ENCODE measurements around the gene MAPK8IP2. TPM values are rescaled to one million over a fixed set of nuclear protein-coding genes. Genes with fewer than 3 reads are reported as not detected.
"Not testable (repeated sequence)": the region's sequence is repeated elsewhere in the genome, so short reads cannot be mapped to it uniquely, and the experiment has no call there.

The MAPK8IP2 gene
- total RNA-seq, 1 experiment from 2014 or later: 0.17 TPM

GRCh38 chr22:50599816-50600455, 657 bp upstream of the MAPK8IP2 start:
- DNase-seq (ENCODE audit: low read depth): no peak

GRCh38 chr22:50600967-50601668, 525 bp downstream of the MAPK8IP2 start:
- no peak for DNase-seq (ENCODE audit: low read depth)

GRCh38 chr22:50601669-50602337, 1.2 kb downstream of the MAPK8IP2 start:
- DNase-seq (ENCODE audit: low read depth): no peak

GRCh38 chr22:50602338-50602700, 1.7 kb downstream of the MAPK8IP2 start:
- no peak for DNase-seq (ENCODE audit: low read depth)

DNA sequence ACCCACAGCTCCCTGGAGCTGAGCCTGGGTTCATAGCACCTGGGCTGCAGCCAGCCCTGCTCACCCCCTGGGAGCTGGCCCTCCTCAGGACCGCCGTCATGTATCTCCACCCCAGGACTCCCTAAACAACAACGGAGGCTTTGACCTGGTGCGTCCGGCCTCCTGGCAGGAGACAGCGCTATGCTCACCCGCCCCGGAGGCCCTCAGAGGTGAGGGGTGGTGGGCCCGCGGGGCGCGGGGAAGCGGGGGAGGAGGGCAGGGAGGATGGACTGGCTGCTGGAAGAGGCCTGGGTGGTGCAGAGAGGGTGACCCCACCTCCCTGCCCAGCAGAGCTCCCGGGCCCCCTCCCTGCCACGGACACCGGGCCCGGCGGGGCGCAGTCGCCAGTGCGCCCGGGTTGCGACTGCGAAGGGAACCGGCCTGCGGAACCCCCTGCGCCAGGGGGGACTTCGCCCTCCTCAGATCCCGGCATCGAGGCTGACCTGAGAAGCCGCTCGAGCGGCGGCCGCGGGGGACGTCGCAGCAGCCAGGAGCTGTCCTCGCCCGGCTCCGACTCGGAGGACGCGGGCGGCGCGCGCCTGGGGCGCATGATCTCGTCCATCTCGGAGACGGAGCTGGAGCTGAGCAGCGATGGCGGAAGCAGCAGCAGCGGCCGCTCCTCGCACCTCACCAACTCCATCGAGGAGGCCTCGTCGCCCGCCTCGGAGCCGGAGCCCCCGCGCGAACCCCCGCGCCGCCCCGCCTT, 3.1 kb downstream of the MAPK8IP2 start:
- DNase-seq (ENCODE audit: low read depth): no peak

DNA sequence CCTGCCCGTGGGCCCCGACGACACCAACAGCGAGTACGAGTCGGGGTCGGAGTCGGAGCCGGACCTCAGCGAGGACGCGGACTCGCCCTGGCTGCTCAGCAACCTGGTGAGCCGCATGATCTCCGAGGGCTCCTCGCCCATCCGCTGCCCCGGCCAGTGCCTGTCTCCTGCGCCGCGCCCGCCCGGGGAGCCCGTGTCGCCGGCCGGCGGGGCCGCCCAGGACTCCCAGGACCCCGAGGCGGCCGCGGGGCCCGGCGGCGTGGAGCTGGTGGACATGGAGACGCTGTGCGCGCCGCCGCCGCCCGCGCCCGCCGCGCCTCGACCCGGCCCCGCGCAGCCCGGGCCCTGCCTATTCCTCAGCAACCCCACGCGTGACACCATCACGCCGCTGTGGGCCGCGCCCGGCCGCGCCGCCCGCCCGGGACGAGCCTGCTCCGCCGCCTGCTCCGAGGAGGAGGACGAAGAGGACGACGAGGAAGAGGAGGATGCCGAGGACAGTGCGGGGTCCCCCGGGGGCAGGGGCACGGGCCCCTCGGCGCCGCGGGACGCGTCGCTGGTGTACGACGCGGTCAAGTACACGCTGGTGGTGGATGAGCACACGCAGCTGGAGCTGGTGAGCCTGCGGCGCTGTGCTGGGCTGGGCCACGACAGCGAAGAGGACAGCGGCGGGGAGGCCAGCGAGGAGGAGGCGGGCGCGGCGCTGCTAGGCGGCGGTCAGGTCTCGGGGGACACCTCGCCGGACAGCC, 3.8 kb downstream of the MAPK8IP2 start:
- no peak for DNase-seq (ENCODE audit: low read depth)

- no peak for DNase-seq (ENCODE audit: low read depth)
These were observed 4.5 kb downstream of the MAPK8IP2 start for GRCh38 chr22:50605002-50605612.

DNA sequence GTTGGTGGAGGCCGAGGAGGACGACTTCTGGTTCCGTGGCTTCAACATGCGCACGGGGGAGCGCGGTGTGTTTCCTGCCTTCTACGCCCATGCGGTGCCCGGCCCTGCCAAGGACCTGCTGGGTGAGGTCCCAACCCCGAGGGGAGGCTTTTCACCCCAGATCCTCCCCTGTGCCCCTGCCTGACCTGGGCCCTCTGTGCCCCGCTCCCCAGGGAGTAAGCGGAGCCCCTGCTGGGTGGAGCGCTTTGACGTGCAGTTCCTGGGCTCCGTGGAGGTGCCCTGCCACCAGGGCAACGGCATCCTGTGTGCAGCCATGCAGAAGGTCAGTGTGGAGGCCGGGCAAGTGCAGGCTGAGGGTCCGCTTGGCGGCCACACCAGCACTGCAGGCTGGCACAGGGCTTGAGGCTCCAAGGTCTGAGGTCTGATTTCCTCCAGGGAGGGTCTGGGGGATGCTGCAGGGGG, 5.1 kb downstream of the MAPK8IP2 start:
- DNase-seq (ENCODE audit: low read depth): no peak

- no peak for DNase-seq (ENCODE audit: low read depth)
These were observed 5.8 kb downstream of the MAPK8IP2 start for GRCh38 chr22:50606165-50606945.

DNA sequence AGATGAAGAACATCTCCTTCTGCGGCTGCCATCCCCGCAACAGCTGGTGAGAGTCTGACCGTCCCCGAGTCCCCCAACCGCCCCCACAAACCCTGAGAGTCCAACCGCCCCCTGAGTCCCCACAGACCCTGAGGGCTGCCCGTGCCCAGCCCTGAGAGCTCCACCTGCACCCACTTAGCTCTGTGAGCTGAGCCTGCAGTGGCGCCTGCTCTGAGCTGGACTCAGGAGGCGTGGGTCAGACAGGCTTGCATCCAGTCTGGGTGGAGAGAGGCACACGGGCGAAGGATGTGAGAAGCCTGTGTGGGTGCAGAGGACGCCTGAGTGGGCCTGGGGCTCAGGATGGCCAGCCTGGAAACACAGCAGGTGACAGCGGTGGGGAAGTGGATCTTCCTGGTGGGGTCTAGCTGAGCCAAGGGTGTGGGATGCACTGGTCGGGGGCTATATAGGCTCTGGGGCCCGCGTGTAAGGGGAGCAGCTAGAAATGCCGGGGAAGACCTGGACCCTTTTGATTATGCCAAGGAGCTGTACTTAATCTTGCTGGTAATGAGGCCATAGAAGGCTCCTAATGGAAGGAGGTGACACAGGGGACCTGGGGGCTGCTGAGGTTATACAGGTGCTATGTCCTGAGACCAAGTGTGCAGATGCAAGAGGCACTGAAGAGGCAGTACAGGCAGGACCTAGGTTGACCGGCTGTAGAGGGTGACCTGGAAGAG, 6.5 kb downstream of the MAPK8IP2 start:
- no peak for DNase-seq (ENCODE audit: low read depth)

DNA sequence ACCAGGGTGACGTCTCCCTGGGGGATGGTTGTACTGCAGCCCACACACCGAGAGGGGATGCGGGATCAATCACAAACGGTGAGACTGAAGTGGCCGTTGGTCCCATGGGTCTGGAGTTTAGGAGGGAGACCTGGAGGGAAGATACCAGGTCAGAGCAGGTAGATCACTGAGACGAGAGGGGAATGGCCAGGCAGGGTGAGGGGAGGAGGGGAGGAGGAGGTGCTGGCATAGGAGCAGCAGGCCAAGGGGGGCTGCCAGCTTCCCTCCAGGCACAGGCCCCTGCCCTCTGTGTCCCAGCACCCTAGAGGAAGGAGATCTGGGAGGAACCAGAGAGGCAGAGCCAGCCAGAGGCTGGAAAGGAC, 7.0 kb downstream of the MAPK8IP2 start:
- DNase-seq (ENCODE audit: low read depth): no peak

DNA sequence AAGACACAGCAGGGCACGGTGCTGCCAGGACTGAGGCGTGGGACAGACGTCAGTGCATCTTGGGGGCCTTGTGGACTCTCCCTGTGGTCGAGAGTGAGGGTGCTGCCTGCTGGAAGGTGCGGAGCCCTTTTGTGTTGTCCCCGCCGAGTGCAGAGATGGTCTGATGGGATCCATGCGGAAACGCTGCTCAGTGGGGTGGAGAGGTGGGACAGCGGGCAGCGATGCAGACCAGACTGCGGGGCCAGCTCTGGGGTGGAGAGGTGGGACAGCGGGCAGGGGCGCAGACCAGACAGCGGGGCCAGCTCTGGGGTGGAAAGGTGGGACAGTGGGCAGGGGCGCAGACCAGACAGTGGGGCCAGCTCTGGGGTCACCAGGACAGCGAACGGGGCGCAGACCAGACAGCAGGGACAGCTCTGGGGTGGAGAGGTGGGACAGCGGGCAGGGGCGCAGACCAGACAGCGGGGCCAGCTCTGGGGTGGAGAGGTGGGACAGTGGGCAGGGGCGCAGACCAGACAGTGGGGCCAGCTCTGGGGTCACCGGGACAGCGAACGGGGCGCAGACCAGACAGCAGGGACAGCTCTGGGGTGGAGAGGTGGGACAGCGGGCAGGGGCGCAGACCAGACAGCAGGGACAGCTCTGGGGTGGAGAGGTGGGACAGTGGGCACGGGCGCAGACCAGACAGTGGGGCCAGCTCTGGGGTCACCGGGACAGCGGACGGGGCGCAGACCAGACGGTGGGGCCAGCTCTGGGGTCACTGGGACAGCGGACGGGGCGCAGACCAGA, 7.7 kb downstream of the MAPK8IP2 start:
- DNase-seq (ENCODE audit: low read depth): not testable (repeated sequence)

DNA sequence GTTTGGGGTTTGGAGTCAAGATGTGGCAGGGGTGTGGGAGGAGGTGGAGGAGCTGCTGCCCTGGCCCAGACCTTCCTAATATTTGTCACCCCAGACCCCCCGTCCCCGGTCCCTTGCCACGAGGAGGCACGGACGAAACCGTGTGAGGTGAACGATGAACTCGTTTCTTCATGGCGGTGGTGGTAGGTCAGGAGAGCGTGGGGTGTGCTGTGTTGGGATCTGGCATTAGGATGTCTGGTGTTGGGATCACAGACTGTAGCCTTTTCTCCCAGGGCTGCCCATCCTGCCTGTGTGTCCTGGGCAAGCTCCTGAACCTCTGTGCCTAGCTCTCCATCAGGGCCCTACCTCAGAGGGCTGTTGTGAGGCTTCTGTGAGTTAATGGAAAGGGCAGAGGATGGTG, 8.4 kb downstream of the MAPK8IP2 start:
- no peak for DNase-seq (ENCODE audit: low read depth)

DNA sequence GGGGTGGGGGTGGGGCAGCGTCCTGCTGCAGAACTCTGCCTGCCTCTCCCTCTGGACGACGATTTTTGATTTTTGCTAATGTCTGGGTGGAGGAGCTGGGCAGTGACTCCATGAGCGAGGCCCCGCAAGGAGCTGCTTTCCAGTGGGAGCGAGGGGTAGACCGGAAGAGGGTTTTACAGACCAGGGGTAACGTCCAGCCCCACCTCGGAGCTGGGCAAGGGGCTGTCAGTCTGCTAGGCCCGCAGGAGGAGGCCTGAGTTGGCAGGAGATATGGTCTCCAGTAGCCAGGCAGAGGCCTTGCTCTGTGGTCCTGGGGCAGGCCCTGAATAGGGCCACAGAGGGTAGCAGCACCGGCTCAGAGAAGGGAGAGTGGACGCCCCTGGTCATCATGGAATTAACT, 9.0 kb downstream of the MAPK8IP2 start:
- no peak for DNase-seq (ENCODE audit: low read depth)

- DNase-seq (ENCODE audit: low read depth): no peak
These were observed 9.5 kb downstream of the MAPK8IP2 start for GRCh38 chr22:50610041-50610451.

- DNase-seq (ENCODE audit: low read depth): no peak
These were observed 10.0 kb downstream of the MAPK8IP2 start for GRCh38 chr22:50610581-50610980.

- DNase-seq (ENCODE audit: low read depth): no peak
These were observed 10.9 kb downstream of the MAPK8IP2 start for GRCh38 chr22:50611341-50612060.

DNA sequence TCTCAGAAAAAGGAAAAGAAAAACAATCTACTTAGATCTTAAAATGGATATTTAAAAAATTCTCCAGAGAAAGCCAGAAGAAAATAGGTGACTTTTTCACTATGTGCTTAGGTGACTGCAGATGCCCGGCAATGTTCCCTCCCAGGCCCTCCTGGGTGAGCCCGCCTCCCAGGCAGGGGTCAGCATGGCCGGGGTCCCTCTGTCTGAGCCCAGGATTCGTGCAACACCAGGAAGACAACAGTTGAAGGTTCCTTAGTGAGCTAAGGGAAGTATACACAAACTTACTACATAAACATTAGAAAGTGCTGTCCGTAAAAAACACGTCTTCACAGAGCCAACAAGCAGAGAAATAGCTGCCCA, 11.6 kb downstream of the MAPK8IP2 start:
- no peak for DNase-seq (ENCODE audit: low read depth)

All from LHCN-M2 (cell line).